Measurements from ENCODE around the gene PHF2. TPM values are rescaled to one million over a fixed set of nuclear protein-coding genes. Genes with fewer than 3 reads are reported as not detected.

Gene PHF2
- polyA plus RNA-seq, 1 experiment: 8.8 TPM

- DNase-seq (ENCODE audit: low read depth, low spot score): no peak
- no peak overlapping the region for H3K27ac ChIP-seq (ENCODE audit: low read depth, low read length)
- H3K27me3 ChIP-seq (ENCODE audit: control insufficient read depth, insufficient read depth, low read length): no peaks in the 10 kb centered on the region
- no peak overlapping the region for H3K4me3 ChIP-seq (ENCODE audit: low read depth, low read length)
- TF ChIP-seq CTCF (IDR thresholded peaks at IDR 0.05; ENCODE audit: low read depth, low read length): no peak
- no peaks in the 10 kb centered on the region; the same call in 1 of the 2 replicates for H3K9me3 ChIP-seq (ENCODE audit: control insufficient read depth, insufficient read depth, low read length)
- ChIA-PET POLR2A (no interaction called here), CTCF (no interaction called here)
Measured at GRCh38 chr9:93621922-93622321, 45.5 kb downstream of the PHF2 start.

GRCh38 chr9:93622691-93623090 lies 46.3 kb downstream of the PHF2 start:
- DNase-seq (ENCODE audit: low read depth, low spot score): no peak
- ChIA-PET CTCF (no interaction called here), POLR2A (no interaction called here)
- Histone ChIP-seq H3K4me3 (ENCODE audit: low read depth, low read length) (no peak overlapping the region), H3K9me3 (ENCODE audit: control insufficient read depth, insufficient read depth, low read length) (peaks cover 1% of the 10 kb centered on the region), H3K27ac (ENCODE audit: low read depth, low read length) (no peak overlapping the region), H3K27me3 (ENCODE audit: control insufficient read depth, insufficient read depth, low read length) (no peaks in the 10 kb centered on the region)
- no peak for TF ChIP-seq CTCF (IDR thresholded peaks at IDR 0.05; ENCODE audit: low read depth, low read length)

- Histone ChIP-seq H3K9me3 (ENCODE audit: control insufficient read depth, insufficient read depth, low read length) (peaks cover 3% of the 10 kb centered on the region), H3K27me3 (ENCODE audit: control insufficient read depth, insufficient read depth, low read length) (no peaks in the 10 kb centered on the region), H3K27ac (ENCODE audit: low read depth, low read length) (no peak overlapping the region), H3K4me3 (ENCODE audit: low read depth, low read length) (no peak overlapping the region)
- no peak for DNase-seq (ENCODE audit: low read depth, low spot score)
- TF ChIP-seq CTCF (IDR thresholded peaks at IDR 0.05; ENCODE audit: low read depth, low read length): no peak
- CTCF ChIA-PET: no interaction called here
- POLR2A ChIA-PET: no interaction called here
Measured at GRCh38 chr9:93623753-93624152, 47.4 kb downstream of the PHF2 start.

- CTCF ChIA-PET: no interaction called here
- H3K4me3 ChIP-seq (ENCODE audit: low read depth, low read length): no peak overlapping the region
Measured at GRCh38 chr9:93624431-93624834, 48.0 kb downstream of the PHF2 start.

GRCh38 chr9:93624977-93625376 lies 48.6 kb downstream of the PHF2 start:
- ChIA-PET CTCF (no interaction called here), POLR2A (no interaction called here)
- TF ChIP-seq CTCF (IDR thresholded peaks at IDR 0.05; ENCODE audit: low read depth, low read length): no peak
- Histone ChIP-seq H3K27me3 (ENCODE audit: control insufficient read depth, insufficient read depth, low read length) (no peaks in the 10 kb centered on the region), H3K9me3 (ENCODE audit: control insufficient read depth, insufficient read depth, low read length) (peaks cover 3% of the 10 kb centered on the region), H3K27ac (ENCODE audit: low read depth, low read length) (no peak overlapping the region), H3K4me3 (ENCODE audit: low read depth, low read length) (no peak overlapping the region)
- DNase-seq (ENCODE audit: low read depth, low spot score): no peak

More at GRCh38 chr9:93624431-93624834, 48.0 kb downstream of the PHF2 start:
- no peak for DNase-seq (ENCODE audit: low read depth, low spot score)
- Histone ChIP-seq H3K27me3 (ENCODE audit: control insufficient read depth, insufficient read depth, low read length) (no peaks in the 10 kb centered on the region), H3K9me3 (ENCODE audit: control insufficient read depth, insufficient read depth, low read length) (peaks cover 3% of the 10 kb centered on the region), H3K27ac (ENCODE audit: low read depth, low read length) (no peak overlapping the region)
- POLR2A ChIA-PET: no interaction called here
- no peak for TF ChIP-seq CTCF (IDR thresholded peaks at IDR 0.05; ENCODE audit: low read depth, low read length)

All from AG04450 (cell line).